Heart left ventricle (tissue), 16 donors: ENCODE measurements around the gene SMIM5. TPM values are rescaled to one million over a fixed set of nuclear protein-coding genes. Genes with fewer than 3 reads are reported as not detected.
A peak's percentile ranks its signal among the peaks of the same experiment; 100 is the strongest.

ENCODE experiments used
- ATAC-seq, 4 donors: fragments of 200-7000 bp; cut with Tn5 transposase; one replicate each; pipeline ENCODE4 v1.9.1; 2020 to 2022; ENCODE audit warnings: moderate library complexity in 4 of 4, mild to moderate bottlenecking in 3 of 4, moderate number of reproducible peaks in 1 of 4
- DNase-seq, 5 donors: peaks; one replicate each; pipeline ENCODE4 v3.0.0-alpha.2; 2020
- H3K27ac ChIP-seq, 12 donors: fragments of 200-600 bp; sonication (generic) in 4 of 12; one replicate each; pipeline versions ENCODE4 v1.5.0 to v1.8.0; 2016 to 2022; ENCODE audit warnings: mild to moderate bottlenecking in 2 of 12
- H3K27me3 ChIP-seq, 9 donors: fragments of 200-600 bp; sonication (generic) in 2 of 9; one replicate each; pipeline versions ENCODE4 v1.5.1 to v1.8.0; 2016 to 2022; ENCODE audit warnings: mild to moderate bottlenecking in 3 of 9
- H3K36me3 ChIP-seq, 9 donors: fragments of 200-600 bp; sonication (generic) in 2 of 9; one replicate each; pipeline versions ENCODE4 v1.5.0 to v1.8.0; 2018 to 2022; ENCODE audit warnings: mild to moderate bottlenecking in 2 of 9
- H3K4me1 ChIP-seq, 12 donors: fragments of 200-600 bp; sonication (generic) in 4 of 12; one replicate each; pipeline versions ENCODE4 v1.5.0 to v1.8.0; 2016 to 2022; ENCODE audit warnings: mild to moderate bottlenecking in 3 of 12
- H3K4me3 ChIP-seq, 12 donors: fragments of 200-600 bp; sonication (generic) in 4 of 12; one replicate each; pipeline versions ENCODE4 v1.5.0 to v1.8.0; 2017 to 2022; ENCODE audit warnings: mild to moderate bottlenecking in 9 of 12, moderate library complexity in 4 of 12
- H3K9me3 ChIP-seq, 12 donors: fragments of 200-600 bp; sonication (generic) in 4 of 12; one replicate each; pipeline versions ENCODE4 v1.5.0 to v1.8.0; 2016 to 2022; ENCODE audit warnings: mild to moderate bottlenecking in 1 of 12
- POLR2A ChIP-seq, 2 donors: fragments of 450-650 bp; IDR thresholded peaks; one replicate each; pipeline ENCODE4 v1.6.1; 2017; ENCODE audit warnings: antibody characterized with exemption in 2 of 2, mild to moderate bottlenecking in 2 of 2, moderate library complexity in 2 of 2
- WGBS, 4 donors: extraction: QIAGEN DNeasy Blood & Tissue Kit in 2 of 4; methylation state at CpG; one replicate each; pipeline versions ENCODE4 v1.1.5 to v1.1.7; 2013 to 2018; 5-methylcytosine and 5-hydroxymethylcytosine counted together
- intact Hi-C, 10 donors: fragments of 100-400 bp; cut with DNase I; formaldehyde crosslinking; loops; one replicate each; pipeline versions ENCODE4 v1.11.1 to v1.14.2; 2022
- polyA plus RNA-seq, 2 donors: library from polyadenylated mRNA; stranded (reverse); fragments of 200-250 nt; gene quantifications; one replicate each; pipeline ENCODE4 v1.2.3, GENCODE V29; 2013
- total RNA-seq, 9 donors: library from RNA; depleted of rRNA in 2 of 9; stranded (reverse); fragments of >200 nt in 2 of 9; fragmentation: NEBNext Ultra II Directional in 3 of 9; extraction: Animal tissue kit (Norgen Biotek cat#: 25700) in 3 of 9; gene quantifications; one replicate each; pipeline versions ENCODE4 v1.1.0 to v1.2.4, GENCODE V29; 2016 to 2023
- TF ChIP-seq, protein P1 (sequence below), 12 donors: fragments of 200-600 bp; sonication (generic) in 4 of 12; IDR thresholded peaks; one replicate each; pipeline versions ENCODE4 v1.5.0 to v1.8.0; 2018 to 2022; ENCODE audit warnings: antibody characterized with exemption in 12 of 12, mild to moderate bottlenecking in 5 of 12
- donor health status: ischemic (EF 13 %, LVEDD 7.1; RV severe dilation, severe dysfunction).
- donor health status: healthy with polysubstance abuse.
- donor health status: DM: no; HTN: yes; CAD: no.
- donor health status: DM: no; HTN: no; CAD: no.
- donor health status: ischemic (EF 25% LVEDD 6.9; RV normal size, moderate dysfunction).
- donor health status: ischemic (EF 25% LVEDD 5.7; RV mildly dilated, moderate dysfunction).
- donor health status: healthy.
- donor health status: DM: yes; HTN: yes; CAD: no.
- donor health status: ischemic (EF 35%, LVEDD 5.7; RV mildly dilated, moderate dysfunction).
- donor health status: nonischemic (EF 11% LVEDD 7.7; RV severe dilation, severe dysfunction).
- donor health status: DM: yes; HTN: yes; CAD: no.
- donor health status: PGD.
- donor health status: ischemic (EF 29% LVEDD 5.4; RV normal size, mild dysfunction).
- donor health status: nonischemic (EF 23%, LVEDD 6.1; RV moderate dilation, normal function).

The SMIM5 gene
- total and polyA plus RNA-seq, 11 donors = 1.8 to 18.2 (median 6.8) TPM

- intact Hi-C loops = no loop called here
- 73 to 83% (median 78%) methylated on average over 6 of the region's 6 CpGs for WGBS, 4 donors
- Histone ChIP-seq H3K27ac (peak overlapping the region in 5 of 12 donors; percentile 61 to 92 (median 63)), H3K4me1 (peaks cover 2 to 90% (median 70%) of the 10 kb centered on the region in 12 donors), H3K4me3 (no peak overlapping the region), H3K36me3 (peaks cover 0 to 42% (median 14%) of the 10 kb centered on the region in 9 donors), H3K9me3 (no peaks in the 10 kb centered on the region), H3K27me3 (no peaks in the 10 kb centered on the region)
- no peak for DNase-seq
- no peak for TF ChIP-seq POLR2A (IDR thresholded peaks at IDR 0.05)
- TF ChIP-seq, protein P1, sequence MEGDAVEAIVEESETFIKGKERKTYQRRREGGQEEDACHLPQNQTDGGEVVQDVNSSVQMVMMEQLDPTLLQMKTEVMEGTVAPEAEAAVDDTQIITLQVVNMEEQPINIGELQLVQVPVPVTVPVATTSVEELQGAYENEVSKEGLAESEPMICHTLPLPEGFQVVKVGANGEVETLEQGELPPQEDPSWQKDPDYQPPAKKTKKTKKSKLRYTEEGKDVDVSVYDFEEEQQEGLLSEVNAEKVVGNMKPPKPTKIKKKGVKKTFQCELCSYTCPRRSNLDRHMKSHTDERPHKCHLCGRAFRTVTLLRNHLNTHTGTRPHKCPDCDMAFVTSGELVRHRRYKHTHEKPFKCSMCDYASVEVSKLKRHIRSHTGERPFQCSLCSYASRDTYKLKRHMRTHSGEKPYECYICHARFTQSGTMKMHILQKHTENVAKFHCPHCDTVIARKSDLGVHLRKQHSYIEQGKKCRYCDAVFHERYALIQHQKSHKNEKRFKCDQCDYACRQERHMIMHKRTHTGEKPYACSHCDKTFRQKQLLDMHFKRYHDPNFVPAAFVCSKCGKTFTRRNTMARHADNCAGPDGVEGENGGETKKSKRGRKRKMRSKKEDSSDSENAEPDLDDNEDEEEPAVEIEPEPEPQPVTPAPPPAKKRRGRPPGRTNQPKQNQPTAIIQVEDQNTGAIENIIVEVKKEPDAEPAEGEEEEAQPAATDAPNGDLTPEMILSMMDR (IDR thresholded peaks at IDR 0.05) = no peak
- ATAC-seq = no peak
These were observed 56.2 kb downstream of the SMIM5 start for GRCh38 chr17:75689441-75689873.

Other genes starting within 250 kb of the SMIM5 start
- 100 to 1,000 TPM in 2 of 9 donors, 10 to 100 TPM in 7; 37.2 to 145 (median 67.7) TPM for gene GRB2, start 227.8 kb upstream of the SMIM5 start, total RNA-seq
- 10 to 100 TPM; 24.5 to 68.2 TPM for gene GRB2, start 227.8 kb upstream of the SMIM5 start, polyA plus RNA-seq
- gene TMEM94, start 176.8 kb upstream of the SMIM5 start, total RNA-seq = 100 to 1,000 TPM in 1 of 9 donors, 10 to 100 TPM in 8; 35.7 to 130 (median 52.7) TPM
- 10 to 100 TPM; 34.1 to 35.0 TPM for gene TMEM94, start 176.8 kb upstream of the SMIM5 start, polyA plus RNA-seq
- gene CASKIN2, start 117.9 kb upstream of the SMIM5 start, total RNA-seq = 10 to 100 TPM; 27.1 to 51.2 (median 39.3) TPM
- 10 to 100 TPM; 19.5 to 23.2 TPM for gene CASKIN2, start 117.9 kb upstream of the SMIM5 start, polyA plus RNA-seq
- gene TSEN54, start 116.9 kb upstream of the SMIM5 start, total RNA-seq = 10 to 100 TPM in 2 of 9 donors, 1 to 10 TPM in 7; 4.0 to 11.6 (median 7.1) TPM
- 10 to 100 TPM in 1 of 2 donors, 1 to 10 TPM in 1; 9.4 to 12.4 TPM for gene TSEN54, start 116.9 kb upstream of the SMIM5 start, polyA plus RNA-seq
- gene LLGL2, start 107.7 kb upstream of the SMIM5 start, total RNA-seq = 1 to 10 TPM; 1.8 to 5.9 (median 3.4) TPM
- 1 to 10 TPM; 6.6 to 8.1 TPM for gene LLGL2, start 107.7 kb upstream of the SMIM5 start, polyA plus RNA-seq
- gene MYO15B, start 45.6 kb upstream of the SMIM5 start, total RNA-seq = 10 to 100 TPM; 14.0 to 76.4 (median 42.9) TPM
- 10 to 100 TPM; 23.5 to 72.0 TPM for gene MYO15B, start 45.6 kb upstream of the SMIM5 start, polyA plus RNA-seq
- gene RECQL5, start 33.7 kb downstream of the SMIM5 start, total RNA-seq = 10 to 100 TPM in 5 of 9 donors, 1 to 10 TPM in 4; 6.0 to 15.9 (median 10.2) TPM
- gene RECQL5, start 33.7 kb downstream of the SMIM5 start, polyA plus RNA-seq = 10 to 100 TPM in 1 of 2 donors, 1 to 10 TPM in 1; 7.8 to 13.3 TPM
- gene SAP30BP, start 33.9 kb downstream of the SMIM5 start, total RNA-seq = 10 to 100 TPM; 40.9 to 67.8 (median 54.4) TPM
- gene SAP30BP, start 33.9 kb downstream of the SMIM5 start, polyA plus RNA-seq = 100 to 1,000 TPM in 1 of 2 donors, 10 to 100 TPM in 1; 59.9 to 121 TPM
- 10 to 100 TPM in 6 of 9 donors, 1 to 10 TPM in 3; 5.1 to 26.8 (median 11.0) TPM for gene ITGB4, start 88.0 kb downstream of the SMIM5 start, total RNA-seq
- 1 to 10 TPM; 4.0 to 7.5 TPM for gene ITGB4, start 88.0 kb downstream of the SMIM5 start, polyA plus RNA-seq
- 10 to 100 TPM in 8 of 9 donors, 1 to 10 TPM in 1; 9.6 to 30.6 (median 16.5) TPM for gene GALK1, start 131.8 kb downstream of the SMIM5 start, total RNA-seq
- gene GALK1, start 131.8 kb downstream of the SMIM5 start, polyA plus RNA-seq = 10 to 100 TPM; 25.5 to 31.2 TPM
- 10 to 100 TPM; 11.3 to 27.5 (median 16.3) TPM for gene UNK, start 151.4 kb downstream of the SMIM5 start, total RNA-seq
- gene UNK, start 151.4 kb downstream of the SMIM5 start, polyA plus RNA-seq = 10 to 100 TPM; 14.6 to 18.5 TPM
- 10 to 100 TPM in 2 of 9 donors, 1 to 10 TPM in 7; 2.1 to 28.5 (median 6.0) TPM for gene UNC13D, start 211.0 kb downstream of the SMIM5 start, total RNA-seq
- gene UNC13D, start 211.0 kb downstream of the SMIM5 start, polyA plus RNA-seq = 1 to 10 TPM; 4.5 to 5.8 TPM
- 100 to 1,000 TPM; 134 to 311 (median 158) TPM for gene WBP2, start 221.9 kb downstream of the SMIM5 start, total RNA-seq
- 100 to 1,000 TPM; 128 to 217 TPM for gene WBP2, start 221.9 kb downstream of the SMIM5 start, polyA plus RNA-seq
- gene TRIM47, start 245.1 kb downstream of the SMIM5 start, total RNA-seq = 10 to 100 TPM; 20.3 to 53.4 (median 31.8) TPM
- 10 to 100 TPM; 20.1 to 23.3 TPM for gene TRIM47, start 245.1 kb downstream of the SMIM5 start, polyA plus RNA-seq